SHP77 treated with DMSO at 0.1 percent for 48 hours (cell line): Measurements from ENCODE around the gene PROKR1.
"Not testable (repeated sequence)": the region's sequence is repeated elsewhere in the genome, so short reads cannot be mapped to it uniquely, and the experiment has no call there.

Experiments
- DNase-seq: peaks from one replicate; lab custom pipeline; 2025; lab: John Stamatoyannopoulos, UW

PROKR1 gene

DNA sequence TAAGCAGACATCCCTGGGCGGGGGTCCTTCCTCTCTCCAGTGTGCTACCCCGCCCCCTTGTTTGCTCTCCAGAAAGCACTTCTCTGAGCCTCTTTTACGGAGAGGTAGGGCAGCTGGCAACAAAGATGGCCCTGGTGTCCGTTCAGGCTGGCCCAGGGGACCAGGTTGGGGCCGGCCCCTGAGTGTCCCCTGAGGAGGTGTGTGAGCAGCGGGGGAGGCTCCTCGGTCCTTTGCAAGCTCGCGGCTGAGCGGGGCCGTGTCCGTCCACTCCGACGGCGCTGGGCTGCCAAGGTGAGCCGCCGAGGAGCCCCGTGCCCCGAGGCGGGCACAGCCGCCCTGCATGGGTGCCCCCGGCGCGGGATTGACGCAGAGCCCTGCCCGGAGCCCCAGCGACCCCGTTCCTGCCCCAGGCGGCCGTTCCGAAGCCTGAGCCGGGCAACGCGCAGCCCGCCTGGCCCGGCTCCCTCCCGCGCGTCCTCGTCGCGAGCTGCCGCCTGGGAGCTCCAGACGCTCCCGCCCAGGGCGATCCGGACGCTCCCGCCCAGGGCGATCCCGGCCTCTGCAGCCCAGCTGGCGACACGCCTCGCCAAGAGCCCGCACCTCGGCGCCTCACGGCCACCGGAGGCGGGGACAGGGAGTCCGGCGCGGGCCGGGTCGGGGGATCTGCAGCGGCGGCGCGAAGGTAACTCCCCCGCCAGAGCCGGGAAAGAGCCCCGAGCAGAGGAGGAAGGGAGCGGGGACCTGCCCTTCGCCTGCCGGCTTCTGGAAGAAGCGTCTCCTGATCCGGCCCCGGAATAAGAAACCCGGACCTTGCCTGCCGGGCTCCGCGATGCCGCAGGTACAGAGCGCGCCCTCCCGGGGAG is at the start of gene PROKR1:
Gene PROKR1 (plus strand): TSS at position 569 of the 863 bp plus-strand sequence. CDS start 2,243 bp downstream, outside the sequence.
- no peak for DNase-seq

GRCh38 chr2:68594041-68594440 is 49.3 kb upstream of the PROKR1 start:
- no peak for DNase-seq

DNA sequence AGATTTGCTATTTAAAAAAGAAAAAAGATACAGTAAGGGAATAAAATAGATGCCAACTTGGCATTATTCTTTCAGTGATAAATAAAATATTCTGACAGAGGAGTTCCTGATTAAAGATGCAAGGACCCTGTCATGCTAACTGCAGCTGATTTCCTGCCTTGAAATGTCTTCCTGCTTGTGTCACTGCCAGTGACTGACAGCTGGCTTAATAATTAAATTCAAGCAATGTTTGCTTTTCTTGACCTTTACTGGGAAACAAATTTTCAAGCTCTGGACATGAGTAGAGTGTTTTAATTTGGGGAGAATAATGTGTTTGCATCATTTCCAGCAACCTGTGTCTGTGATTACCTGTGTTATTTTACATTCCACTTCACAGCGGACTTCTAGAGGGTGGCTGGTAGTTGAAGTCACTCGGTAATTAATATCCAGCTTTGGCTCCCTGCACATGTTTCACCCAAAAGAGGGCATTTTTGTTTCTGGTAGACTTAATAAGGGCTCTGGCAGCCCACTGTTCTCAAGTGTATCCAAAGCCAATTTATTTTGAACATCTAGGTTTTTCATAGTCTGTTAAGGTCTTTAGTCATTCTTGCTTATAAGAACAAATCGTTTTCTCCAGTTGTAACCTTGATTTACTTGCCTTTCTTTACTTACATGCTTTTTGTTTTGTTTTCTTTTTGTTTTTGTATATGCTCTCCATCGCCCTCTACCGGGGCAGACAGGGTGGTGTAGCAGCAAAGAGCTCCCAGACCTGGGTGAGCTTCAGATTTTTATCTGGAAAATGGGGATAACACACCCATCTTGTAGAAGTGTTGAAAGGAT is 48.5 kb upstream of the PROKR1 start:
- DNase-seq: peak; percentile 1

DNA sequence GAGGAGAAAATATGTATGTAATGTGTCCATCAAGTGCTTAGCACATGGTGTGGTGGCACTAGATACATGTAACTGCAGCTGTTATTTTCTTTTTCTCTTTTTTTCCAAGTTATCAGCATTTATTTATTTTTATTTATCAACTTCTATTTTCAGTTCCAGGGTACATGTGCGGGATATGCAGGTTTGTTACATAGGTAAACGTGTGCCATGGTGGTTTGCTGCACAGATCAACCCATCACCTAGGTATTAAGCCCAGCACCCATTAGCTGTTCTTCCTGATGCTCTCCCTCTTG is 47.9 kb upstream of the PROKR1 start:
- not testable (repeated sequence) for DNase-seq

DNA sequence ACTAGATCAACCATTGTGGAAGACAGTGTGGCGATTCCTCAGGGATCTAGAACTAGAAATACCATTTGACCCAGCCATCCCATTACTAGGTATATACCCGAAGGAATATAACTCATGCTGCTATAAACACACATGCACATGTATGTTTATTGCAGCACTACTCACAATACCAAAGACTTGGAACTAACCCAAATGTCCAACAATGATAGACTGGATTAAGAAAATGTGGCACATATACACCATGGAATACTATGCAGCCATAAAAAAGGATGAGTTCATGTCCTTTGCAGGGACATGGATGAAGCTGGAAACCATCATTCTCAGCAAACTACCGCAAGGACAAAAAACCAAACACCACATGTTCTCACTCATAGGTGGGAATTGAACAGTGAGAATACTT is 42.9 kb upstream of the PROKR1 start:
- not testable (repeated sequence) for DNase-seq

DNA sequence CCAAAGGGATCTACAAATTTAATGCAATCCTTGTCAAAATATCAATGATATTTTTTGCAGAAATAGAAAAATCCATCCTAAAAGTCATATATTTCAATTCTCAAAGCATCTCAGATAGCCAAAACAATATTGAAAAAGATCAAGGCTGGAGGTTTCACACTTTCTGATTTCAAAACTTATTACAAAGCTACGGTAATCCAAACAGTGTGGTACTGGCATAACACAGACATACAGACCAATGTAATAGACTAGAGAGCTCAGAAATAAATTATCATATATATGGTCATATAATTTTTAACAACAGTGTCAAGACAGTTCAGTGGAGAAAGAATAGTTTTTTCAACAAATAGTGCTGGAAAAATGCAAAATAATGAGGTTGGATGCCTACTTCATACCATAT is 40.3 kb upstream of the PROKR1 start:
- DNase-seq: no peak

GRCh38 chr2:68604077-68604476 is 39.3 kb upstream of the PROKR1 start:
- no peak for DNase-seq

DNA sequence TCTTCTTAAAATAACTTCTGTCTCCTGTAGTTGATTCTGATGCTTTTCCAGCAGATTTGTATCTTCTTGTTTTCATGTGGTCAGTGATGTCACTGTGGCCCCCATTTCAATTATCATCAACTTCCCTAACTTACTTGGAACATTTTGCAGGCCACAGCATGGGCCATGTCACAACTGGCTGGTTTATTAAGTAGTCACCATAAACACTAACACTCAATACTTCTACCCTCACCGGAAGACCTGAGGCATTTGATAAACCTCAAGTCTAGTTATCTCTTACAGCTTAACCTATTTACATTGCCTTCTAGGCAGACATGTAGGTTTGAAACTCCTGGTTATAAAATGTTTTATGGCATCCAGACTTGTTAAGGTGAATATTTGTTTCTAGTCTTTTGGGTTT is 37.4 kb upstream of the PROKR1 start:
- DNase-seq: no peak

DNA sequence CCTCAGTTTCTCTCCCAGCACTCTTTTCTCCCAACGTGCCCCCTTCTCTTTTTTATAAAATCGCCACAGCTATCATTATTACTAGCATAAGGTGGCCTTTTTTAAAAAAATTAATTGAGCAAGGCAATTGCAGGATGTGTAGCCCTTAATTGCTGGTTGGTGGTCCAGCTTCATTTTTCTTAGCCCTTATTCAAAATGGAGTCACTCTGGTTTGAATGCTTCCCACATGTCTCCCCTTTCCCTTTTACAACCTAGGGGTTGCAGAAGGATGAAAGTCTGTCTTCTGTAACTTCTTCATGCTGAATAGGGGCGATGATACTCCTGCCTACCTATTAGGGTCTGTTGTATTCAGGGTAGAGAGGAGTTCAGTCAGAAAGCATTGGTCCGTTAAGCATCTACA is 36.6 kb upstream of the PROKR1 start:
- no peak for DNase-seq

- no peak for DNase-seq
These were observed 35.5 kb upstream of the PROKR1 start for GRCh38 chr2:68607837-68608236.

DNA sequence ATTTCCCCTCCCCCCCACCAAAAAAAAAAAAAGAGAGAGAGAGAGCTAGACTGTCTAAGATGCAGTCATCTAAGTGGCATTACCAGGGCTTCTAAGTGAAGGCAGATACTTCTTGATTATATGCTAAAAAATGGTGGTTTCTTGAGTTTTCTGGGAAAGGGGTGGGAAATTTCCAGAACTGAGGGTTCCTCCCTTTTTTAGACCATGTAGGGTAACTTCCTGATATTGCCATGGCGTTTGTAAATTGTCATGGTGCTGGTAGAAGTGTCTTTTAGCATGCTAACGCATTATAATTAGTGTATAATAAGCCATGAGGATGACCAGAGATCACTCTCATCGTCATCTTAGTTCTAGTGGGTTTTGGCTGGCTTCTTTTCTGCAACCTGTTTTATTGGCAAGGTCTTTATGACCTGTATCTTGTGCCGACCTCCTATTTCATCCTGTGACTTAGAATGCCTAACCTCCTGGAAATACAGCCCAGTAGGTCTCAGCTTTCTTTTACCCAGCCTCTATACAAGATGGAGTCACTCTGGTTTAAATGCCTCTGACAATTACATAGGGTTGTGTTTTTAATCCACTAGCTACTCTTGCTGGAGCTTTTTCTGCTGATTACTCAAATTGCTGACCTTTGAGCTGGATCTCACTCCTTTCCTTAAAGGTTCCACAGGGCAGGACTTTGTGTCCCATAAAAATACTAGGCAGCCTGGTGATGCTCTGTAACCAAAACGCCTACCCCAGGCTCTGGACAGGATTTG is 30.4 kb upstream of the PROKR1 start:
- no peak for DNase-seq

GRCh38 chr2:68620772-68621171 is 22.6 kb upstream of the PROKR1 start:
- no peak for DNase-seq

DNA sequence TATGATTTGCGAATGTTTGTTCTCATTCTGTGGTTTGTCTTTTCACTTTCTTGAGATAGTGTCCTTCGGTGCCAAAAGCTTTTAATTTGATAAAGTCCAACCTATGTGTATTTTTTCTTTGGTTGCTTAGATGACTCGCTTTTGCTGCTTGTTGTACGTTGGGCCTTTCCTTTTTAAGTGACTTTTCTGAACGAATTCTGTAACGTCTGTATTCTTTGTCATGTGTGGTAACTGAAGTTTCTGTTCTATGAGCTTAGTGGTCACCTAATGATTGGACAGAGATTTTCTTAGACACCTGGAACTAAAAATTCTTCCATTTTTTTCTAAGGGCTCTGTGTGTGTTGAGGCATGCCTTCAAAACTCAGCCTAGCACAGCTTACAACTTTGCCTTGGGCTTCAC is 19.6 kb upstream of the PROKR1 start:
- DNase-seq: no peak

DNA sequence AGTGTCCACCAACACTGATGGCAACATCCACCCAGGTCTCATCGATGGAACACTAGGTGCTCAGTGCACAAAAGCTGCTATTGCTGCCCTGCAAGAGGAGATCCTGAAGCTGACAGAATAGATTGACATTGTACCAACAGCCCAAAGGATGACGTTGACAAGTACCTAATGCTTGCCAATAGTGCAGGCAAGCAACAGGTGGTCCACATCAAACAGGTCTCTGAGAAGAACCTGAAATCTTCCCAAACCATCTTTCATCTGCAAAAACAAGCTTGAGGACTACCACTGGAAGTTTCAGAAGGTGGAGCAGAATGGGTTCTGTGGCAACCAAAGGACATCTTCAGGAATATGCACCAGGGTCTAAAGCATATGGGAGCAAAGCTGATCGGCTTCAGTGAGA is 15.8 kb upstream of the PROKR1 start:
- no peak for DNase-seq

- DNase-seq: no peak
These were observed 11.4 kb upstream of the PROKR1 start for GRCh38 chr2:68632021-68632420.

GRCh38 chr2:68637047-68637446 is 6.3 kb upstream of the PROKR1 start:
- no peak for DNase-seq

- DNase-seq: no peak
These were observed 601 bp downstream of the PROKR1 start for GRCh38 chr2:68643874-68644485.

GRCh38 chr2:68645523-68645922 is 2.1 kb downstream of the PROKR1 start:
- DNase-seq: no peak

DNA sequence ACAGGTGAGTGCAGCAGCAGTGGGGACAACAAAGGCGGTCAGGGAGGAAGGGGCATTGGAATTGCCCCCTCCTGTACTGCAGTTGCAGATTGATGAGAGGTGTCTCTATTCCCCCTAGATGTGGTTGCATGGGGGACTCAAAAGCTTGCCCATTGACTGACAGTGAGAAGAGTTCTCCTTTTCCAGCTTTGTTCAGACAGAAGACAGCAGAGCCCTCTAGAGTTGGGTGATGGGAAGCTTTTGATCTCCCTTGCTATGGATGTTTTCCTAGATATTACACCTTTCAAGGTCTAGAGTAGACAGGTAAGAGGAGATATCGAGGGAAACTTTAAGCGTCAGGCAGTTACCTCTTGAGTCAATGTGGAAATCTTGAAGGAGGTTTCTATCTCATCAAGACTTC is 2.9 kb downstream of the PROKR1 start:
- DNase-seq: no peak

GRCh38 chr2:68650645-68651044 is 7.3 kb downstream of the PROKR1 start:
- DNase-seq: no peak

- DNase-seq: no peak
These were observed 9.7 kb downstream of the PROKR1 start for GRCh38 chr2:68653034-68653433.

DNA sequence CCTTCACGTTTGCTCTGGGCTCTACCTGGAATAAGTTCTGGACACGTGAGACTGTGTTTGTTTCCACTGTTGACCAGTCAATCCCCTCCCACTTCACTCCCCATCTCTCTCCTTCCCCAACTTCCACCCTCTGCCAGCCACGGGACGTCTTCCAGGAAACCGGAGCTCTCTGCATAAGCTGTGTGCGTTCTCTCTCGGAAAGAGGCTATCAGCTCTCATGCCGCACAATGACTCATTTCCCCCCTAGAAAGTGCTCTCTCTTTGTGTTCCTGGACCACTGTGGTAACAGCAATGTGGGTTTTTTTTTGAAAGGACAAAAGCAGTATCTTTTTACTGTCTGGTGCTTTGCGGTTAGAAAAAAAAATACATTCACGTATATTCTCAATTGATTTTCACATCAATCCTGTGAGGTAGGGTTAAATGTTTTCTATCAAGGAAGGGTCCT is 10.2 kb downstream of the PROKR1 start:
- DNase-seq: no peak
